ENCODE measurements around the gene FAM200B. TPM values are rescaled to one million over a fixed set of nuclear protein-coding genes. Genes with fewer than 3 reads are reported as not detected.

The FAM200B gene
- total and polyA plus RNA-seq, 11 donors = 23.2 to 37.7 (median 32.2) TPM

GRCh38 chr4:15714646-15715435 lies 33.2 kb downstream of the FAM200B start:
- peaks cover 0 to 19% (median 0%) of the 10 kb centered on the region in 9 donors for H3K36me3 ChIP-seq
- intact Hi-C loops (cut with DNase I) = loop anchor here in 1 of 10 donors (5.0 kb wide), 1 partner anchor 67 kb away; no protein-coding TSS in a partner anchor
- 63 to 72% (median 68%) methylated on average over 8 of the region's 8 CpGs for WGBS, 4 donors
- no peak for TF ChIP-seq POLR2A (IDR thresholded peaks at IDR 0.05)
- TF ChIP-seq CTCF (IDR thresholded peaks at IDR 0.05) = no peak
- H3K4me3 ChIP-seq = no peak overlapping the region
- peak in 4 of 5 donors; percentile 32 to 52 (median 34) for DNase-seq
- no peaks in the 10 kb centered on the region for H3K9me3 ChIP-seq
- ATAC-seq = peak in 3 of 4 donors; percentile 36 to 71 (median 42)
- no peaks in the 10 kb centered on the region for H3K27me3 ChIP-seq
- peak overlapping the region in 1 of 12 donors; percentile 12 for H3K27ac ChIP-seq
- H3K4me1 ChIP-seq = peaks cover 0 to 8% (median 0%) of the 10 kb centered on the region in 12 donors

GRCh38 chr4:15716115-15716514 lies 34.5 kb downstream of the FAM200B start:
- Histone ChIP-seq H3K27ac (no peak overlapping the region), H3K4me1 (peaks cover 0 to 13% (median 0%) of the 10 kb centered on the region in 12 donors), H3K36me3 (peaks cover 0 to 30% (median 0%) of the 10 kb centered on the region in 9 donors), H3K27me3 (no peaks in the 10 kb centered on the region), H3K9me3 (no peaks in the 10 kb centered on the region), H3K4me3 (no peak overlapping the region)
- intact Hi-C loops (cut with DNase I) = loop anchor here in 1 of 10 donors (5.0 kb wide), 1 partner anchor 66 kb away; no protein-coding TSS in a partner anchor
- TF ChIP-seq CTCF (IDR thresholded peaks at IDR 0.05) (no peak), POLR2A (IDR thresholded peaks at IDR 0.05) (no peak)
- ATAC-seq (no peak), DNase-seq (no peak)
- WGBS, 4 donors = 91 to 94% (median 94%) methylated on average over 3 of the region's 3 CpGs

GRCh38 chr4:15717086-15717485 lies 35.5 kb downstream of the FAM200B start:
- WGBS, 4 donors = 78 to 87% (median 81%) methylated on average over 6 of the region's 6 CpGs
- Histone ChIP-seq H3K36me3 (peaks cover 0 to 27% (median 0%) of the 10 kb centered on the region in 9 donors), H3K4me1 (peaks cover 0 to 13% (median 0%) of the 10 kb centered on the region in 12 donors), H3K4me3 (no peak overlapping the region), H3K27ac (no peak overlapping the region), H3K9me3 (no peaks in the 10 kb centered on the region), H3K27me3 (no peaks in the 10 kb centered on the region)
- intact Hi-C loops (cut with DNase I) = loop anchor here in 1 of 10 donors (5.0 kb wide), 1 partner anchor 65 kb away; no protein-coding TSS in a partner anchor
- no peak for ATAC-seq
- DNase-seq = no peak
- no peak for TF ChIP-seq CTCF (IDR thresholded peaks at IDR 0.05)

- DNase-seq = no peak
- no peak overlapping the region for H3K4me3 ChIP-seq
- 65 to 73% (median 68%) methylated on average over 3 of the region's 3 CpGs for WGBS, 4 donors
- no peaks in the 10 kb centered on the region for H3K27me3 ChIP-seq
- no peak for TF ChIP-seq POLR2A (IDR thresholded peaks at IDR 0.05)
- no peak for TF ChIP-seq CTCF (IDR thresholded peaks at IDR 0.05)
- H3K27ac ChIP-seq = peak overlapping the region in 1 of 12 donors; percentile 33
- peaks cover 0 to 13% (median 0%) of the 10 kb centered on the region in 12 donors for H3K4me1 ChIP-seq
- peaks cover 0 to 25% (median 0%) of the 10 kb centered on the region in 9 donors for H3K36me3 ChIP-seq
- intact Hi-C loops (cut with DNase I) = loop anchor here in 1 of 10 donors (5.0 kb wide), 1 partner anchor 64 kb away; no protein-coding TSS in a partner anchor
- H3K9me3 ChIP-seq = no peaks in the 10 kb centered on the region
- ATAC-seq = peak in 3 of 4 donors; percentile 42 to 56 (median 45)
Observed at GRCh38 chr4:15717657-15718416, 36.2 kb downstream of the FAM200B start.
